DMS153 treated with DMSO at 0.1 percent for 48 hours (cell line): ENCODE results near the gene TOR4A.

ENCODE experiments used
- DNase-seq: peaks from one replicate; lab custom pipeline; 2025; ENCODE audit not compliant: unreplicated experiment; lab: John Stamatoyannopoulos, UW

Gene TOR4A

GRCh38 chr9:137304383-137305059, 27.0 kb downstream of the TOR4A start:
- DNase-seq = no peak

DNA sequence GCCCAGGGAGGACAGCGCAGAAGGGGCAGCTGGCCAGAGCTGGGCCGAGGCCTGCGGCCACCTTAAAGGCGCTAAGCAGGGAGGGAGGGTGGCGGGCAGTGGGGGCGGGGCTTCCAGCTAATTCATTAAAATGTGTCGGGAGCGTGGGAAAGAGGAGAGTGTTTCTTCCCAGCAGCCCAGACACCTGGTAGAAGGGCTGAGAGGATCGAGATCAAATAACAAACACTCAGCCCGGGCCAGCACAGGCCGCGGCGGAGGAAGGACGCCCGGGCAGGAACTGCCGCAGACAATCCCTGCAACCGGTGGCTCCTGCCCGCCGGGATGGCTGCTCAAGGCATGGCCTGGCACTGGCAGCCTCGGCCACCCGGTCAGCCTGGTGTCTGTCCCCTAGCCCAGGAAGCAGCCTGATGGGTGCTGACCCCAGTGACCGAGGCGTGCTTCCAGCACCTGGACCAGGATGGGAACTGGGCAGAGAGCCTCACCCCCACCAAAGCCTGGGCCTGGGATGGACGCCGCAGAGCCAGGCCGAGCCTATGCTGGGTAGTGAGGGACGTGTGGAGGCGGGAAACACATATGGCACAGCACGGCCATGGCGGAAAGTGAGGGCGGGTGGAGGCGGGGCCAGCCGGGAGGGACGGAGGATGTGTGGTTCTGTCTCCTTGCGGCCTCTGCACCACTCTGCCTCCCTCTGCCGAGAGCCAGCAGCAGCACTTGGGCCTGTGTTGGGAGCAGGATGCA, 27.7 kb downstream of the TOR4A start:
- peak; percentile 66 for DNase-seq

DNA sequence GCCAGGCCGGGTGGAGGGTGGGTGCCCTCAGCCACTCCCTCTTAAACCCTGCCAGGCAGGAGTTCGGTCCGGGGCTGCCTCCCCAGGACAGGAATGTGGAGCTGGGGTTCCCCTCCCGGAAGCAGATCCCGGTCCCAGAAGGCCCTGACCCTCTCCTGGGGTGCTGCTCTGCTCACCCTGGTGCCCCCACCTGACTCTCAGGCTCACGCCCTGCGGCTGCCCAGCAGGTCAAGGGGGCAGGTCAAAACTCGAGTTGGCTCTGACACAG, 28.2 kb downstream of the TOR4A start:
- DNase-seq = no peak

GRCh38 chr9:137306066-137306849, 28.7 kb downstream of the TOR4A start:
- DNase-seq = no peak

- no peak for DNase-seq
Observed at GRCh38 chr9:137306850-137307254, 29.3 kb downstream of the TOR4A start.

DNA sequence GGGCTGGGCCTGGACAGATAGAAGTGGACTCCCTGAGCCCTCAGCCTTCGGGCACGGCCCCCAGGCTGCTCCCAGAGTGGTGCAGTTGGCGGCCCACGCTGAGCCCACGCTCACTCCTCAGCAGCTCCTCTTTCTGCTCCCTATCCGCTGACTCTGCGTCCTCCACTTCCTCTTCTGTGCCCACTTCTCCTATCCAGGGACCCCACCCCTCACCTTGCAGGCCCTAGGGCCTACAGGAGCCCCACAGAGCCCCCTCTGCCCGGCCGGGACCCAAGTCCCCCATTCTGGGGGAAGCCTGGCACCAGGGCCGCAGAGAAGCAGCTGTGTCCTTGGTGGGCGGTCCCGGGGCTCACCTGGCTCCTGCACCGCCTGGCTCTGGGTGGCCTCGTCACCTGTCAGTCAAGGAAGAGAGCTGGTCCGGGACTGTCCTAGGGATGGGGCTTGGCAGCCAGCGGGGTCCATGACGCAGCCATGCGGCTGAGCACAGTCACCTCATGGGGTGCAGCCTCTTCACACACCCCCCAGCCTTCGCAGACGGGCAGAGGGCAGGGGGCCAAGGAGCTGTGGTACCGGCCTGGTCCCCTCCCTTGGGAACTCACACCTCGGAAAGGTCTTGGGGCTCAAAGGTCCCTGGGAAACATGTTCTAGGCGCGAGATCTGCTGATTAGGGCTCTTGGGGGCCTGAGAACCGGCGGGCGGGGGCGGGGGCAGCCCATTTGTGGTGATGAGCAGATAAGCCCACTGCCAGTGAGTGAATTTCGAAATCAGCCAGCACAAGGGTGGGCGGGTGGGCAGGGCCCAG, 29.9 kb downstream of the TOR4A start:
- no peak for DNase-seq

GRCh38 chr9:137308057-137308619, 30.6 kb downstream of the TOR4A start:
- DNase-seq = no peak

GRCh38 chr9:137309368-137310188, 32.1 kb downstream of the TOR4A start:
- no peak for DNase-seq

GRCh38 chr9:137310189-137311052, 32.9 kb downstream of the TOR4A start:
- peak; percentile 52 for DNase-seq

GRCh38 chr9:137311171-137311985, 33.9 kb downstream of the TOR4A start:
- peak; percentile 14 for DNase-seq

DNA sequence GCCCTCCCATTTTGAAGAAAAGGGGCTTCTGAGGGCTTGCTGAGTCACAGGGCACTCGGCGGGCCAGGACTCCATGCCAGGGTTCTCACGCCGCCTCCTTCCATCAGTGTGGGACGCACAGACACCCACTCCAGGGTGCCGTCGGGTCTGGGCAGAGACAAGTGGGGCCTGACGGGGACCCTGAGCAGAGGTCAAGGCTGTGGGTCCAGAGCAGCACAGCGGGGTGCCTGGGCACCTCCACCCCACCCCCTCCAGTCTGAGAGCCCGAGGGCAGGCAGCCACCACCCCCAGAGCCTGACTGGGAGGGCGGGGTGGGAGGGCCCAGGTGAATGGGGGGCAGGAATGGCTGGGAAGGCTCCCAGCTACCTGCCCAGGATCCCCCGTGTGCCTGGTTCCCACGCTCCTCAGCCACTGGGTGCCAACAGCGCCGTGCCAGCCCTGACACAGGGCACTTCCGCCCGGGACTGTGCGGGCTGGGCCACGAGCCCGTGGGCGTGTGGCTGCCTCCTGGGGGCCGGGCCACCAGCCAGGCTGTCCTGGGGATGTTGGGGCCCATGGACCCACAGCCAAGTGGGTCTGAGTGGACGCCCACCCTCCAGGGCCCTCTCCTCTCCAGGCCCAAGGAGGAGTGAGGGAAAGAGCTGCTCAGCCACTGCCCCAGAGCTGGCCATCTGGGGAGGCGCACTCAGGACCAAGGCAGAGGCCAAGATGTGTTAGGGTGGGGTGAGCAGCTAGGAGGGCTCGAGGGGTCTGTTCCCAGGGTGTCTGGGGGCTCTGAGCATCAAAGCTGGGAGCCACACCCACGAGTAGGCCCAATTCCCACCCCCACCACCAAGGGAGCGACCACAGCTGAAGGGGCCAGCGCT, 34.7 kb downstream of the TOR4A start:
- DNase-seq = no peak

GRCh38 chr9:137312852-137313325, 35.4 kb downstream of the TOR4A start:
- no peak for DNase-seq

DNA sequence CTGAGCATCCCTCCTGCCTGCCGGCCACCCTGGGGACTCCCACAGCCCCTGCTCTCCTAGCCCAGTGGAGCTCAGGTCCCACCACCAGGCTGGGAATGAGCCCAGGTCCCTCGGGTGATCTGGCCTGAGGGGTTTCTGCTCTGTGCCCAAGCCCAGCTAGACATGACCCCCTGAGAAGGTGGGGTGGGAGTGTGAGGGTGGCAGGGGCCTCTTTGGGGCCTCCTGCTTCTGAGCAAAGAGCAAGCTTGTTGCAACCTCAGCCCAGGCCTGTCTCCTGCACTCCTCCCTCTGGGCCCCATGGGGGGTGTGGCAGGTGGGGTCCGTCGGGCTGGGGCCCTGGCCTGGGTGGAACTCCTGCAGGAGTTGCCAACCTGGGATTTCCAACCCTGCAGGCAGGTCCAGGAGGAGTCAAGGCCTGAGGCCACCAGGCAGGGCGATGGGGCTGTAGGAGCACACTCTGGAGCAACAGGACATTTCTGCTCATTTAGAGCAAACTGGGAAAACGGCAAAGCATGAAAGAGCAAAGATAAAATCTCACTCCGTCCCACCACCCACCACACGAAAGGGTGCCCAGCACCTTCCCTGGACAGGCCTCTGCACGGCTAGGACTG, 35.9 kb downstream of the TOR4A start:
- no peak for DNase-seq

DNA sequence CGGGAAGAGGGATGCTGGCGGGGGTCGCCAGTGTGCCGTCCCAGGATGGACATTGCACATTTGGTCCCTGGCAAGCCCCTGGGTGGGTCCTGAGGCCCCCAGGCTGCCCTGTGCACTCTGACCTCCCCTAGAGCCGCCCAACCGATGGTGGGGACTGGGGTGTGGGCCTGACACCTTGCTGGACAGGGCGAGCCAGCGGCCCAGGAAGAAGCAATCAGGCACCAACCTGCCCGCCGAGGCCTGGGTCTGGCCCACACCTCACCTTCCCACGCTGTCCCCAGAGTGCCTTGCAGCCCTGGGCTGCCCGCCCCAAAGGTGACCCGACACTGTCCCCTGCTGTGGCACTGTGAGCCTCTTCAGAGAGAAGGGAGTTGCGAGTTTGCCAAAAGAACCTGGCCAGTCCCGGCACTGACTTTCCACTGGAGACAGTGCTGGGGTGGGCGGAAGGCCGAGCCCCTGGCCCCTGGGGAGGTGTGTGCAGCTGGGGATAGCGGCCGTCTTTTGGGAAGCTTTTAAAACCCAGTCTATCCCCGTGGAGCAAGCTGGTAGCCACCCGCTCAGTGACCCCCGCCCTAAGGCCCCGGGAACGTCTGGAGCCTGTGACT, 36.5 kb downstream of the TOR4A start:
- DNase-seq = no peak

GRCh38 chr9:137314561-137315560, 37.3 kb downstream of the TOR4A start:
- no peak for DNase-seq
